Posterior cingulate gyrus (tissue), 11 donors: ENCODE results near the gene SMIM38.

Experiments
- DNase-seq, 10 donors: peaks; one replicate each; pipeline versions ENCODE4 v3.0.0 to v3.0.0-alpha.2; 2020 to 2021; ENCODE audit warnings: mixed read lengths in 3 of 10
- intact Hi-C: fragments of 100-400 bp; cut with DNase I; formaldehyde crosslinking; loops from one replicate; pipeline ENCODE4 v1.15.1; 2023

Gene SMIM38

GRCh38 chr11:69195824-69196782 is 40.4 kb downstream of the SMIM38 start:
- DNase-seq: peak in 2 of 10 donors; percentile 16 to 63
- intact Hi-C loops: no loop called here

GRCh38 chr11:69196783-69197169 is 41.0 kb downstream of the SMIM38 start:
- intact Hi-C loops: no loop called here
- DNase-seq: peak in 2 of 10 donors; percentile 26 to 55

GRCh38 chr11:69198891-69199582 is 43.3 kb downstream of the SMIM38 start:
- DNase-seq: no peak
- intact Hi-C loops: no loop called here

- no peak for DNase-seq
- intact Hi-C loops: no loop called here
Observed at GRCh38 chr11:69199583-69200315, 44.0 kb downstream of the SMIM38 start.

GRCh38 chr11:69200331-69201065 is 44.8 kb downstream of the SMIM38 start:
- peak in 2 of 10 donors; percentile 58 to 78 for DNase-seq
- intact Hi-C loops: no loop called here

- DNase-seq: no peak
Observed at GRCh38 chr11:69201066-69201365, 45.3 kb downstream of the SMIM38 start.

GRCh38 chr11:69201764-69202370 is 46.1 kb downstream of the SMIM38 start:
- intact Hi-C loops: no loop called here
- DNase-seq: peak in 2 of 10 donors; percentile 1 to 29

More at GRCh38 chr11:69201066-69201365, 45.3 kb downstream of the SMIM38 start:
- intact Hi-C loops: no loop called here

- DNase-seq: peak in 3 of 10 donors; percentile 6 to 78 (median 72)
- intact Hi-C loops: no loop called here
Observed at GRCh38 chr11:69202511-69203221, 46.9 kb downstream of the SMIM38 start.

GRCh38 chr11:69203381-69203780 is 47.6 kb downstream of the SMIM38 start:
- DNase-seq: no peak
- intact Hi-C loops: no loop called here

- intact Hi-C loops: no loop called here
- DNase-seq: peak in 2 of 10 donors; percentile 4 to 19
Observed at GRCh38 chr11:69203901-69204245, 48.1 kb downstream of the SMIM38 start.

- intact Hi-C loops: no loop called here
- peak in 3 of 10 donors; percentile 4 to 67 (median 16) for DNase-seq
Observed at GRCh38 chr11:69204246-69204940, 48.7 kb downstream of the SMIM38 start.

GRCh38 chr11:69204941-69205742 is 49.4 kb downstream of the SMIM38 start:
- peak in 2 of 10 donors; percentile 59 to 77 for DNase-seq

More at GRCh38 chr11:69204941-69205742, 49.4 kb downstream of the SMIM38 start:
- intact Hi-C loops: no loop called here
